IMR-90 (cell line): ENCODE data around the gene RAB20. TPM values are rescaled to one million over a fixed set of nuclear protein-coding genes. Genes with fewer than 3 reads are reported as not detected.

ENCODE experiments used
- ATAC-seq: fragments of 200-7000 bp; cut with Tn5 transposase; 2 replicates; pipeline ENCODE4 v1.9.1; 2020; ENCODE audit warnings: low read depth, mild to moderate bottlenecking, moderate library complexity
- BruUV-seq: library from RNA; stranded (reverse); fragments of 400-500 nt; replicated peaks from 2 replicates; lab custom pipeline; 2021; lab: Mats Ljungman, UMichigan
- CTCF ChIA-PET: fragments of 300-600 bp; formaldehyde crosslinking; extraction: SDS; loops from one replicate; lab custom pipeline; 2021; ENCODE audit warnings: antibody characterized with exemption; lab: Yijun Ruan, JAX
- POLR2A ChIA-PET: fragments of 300-600 bp; sonication (Branson Sonifier 250); formaldehyde crosslinking; loops from one replicate; lab custom pipeline; 2022; ENCODE audit warnings: antibody characterized with exemption; ENCODE audit not compliant: unreplicated experiment; lab: Charles Lee
- DNase-seq: peaks from one replicate; pipeline ENCODE4 v3.0.0; 2013
- H2AFZ ChIP-seq: replicated peaks from 2 replicates; pipeline ENCODE3; 2013; ENCODE audit warnings: low read length, mild to moderate bottlenecking; ENCODE audit not compliant: poor library complexity
- H2AK5ac ChIP-seq: 2 replicates; pipeline ENCODE4 v1.6.1; 2013; ENCODE audit warnings: low read depth, low read length, inconsistent platforms
- H2AK9ac ChIP-seq: replicated peaks from 2 replicates; pipeline ENCODE3; 2013; ENCODE audit warnings: mild to moderate bottlenecking, low read depth, low read length, moderate library complexity; ENCODE audit not compliant: poor library complexity
- H2BK120ac ChIP-seq: 2 replicates; pipeline ENCODE4 v1.6.1; 2013; ENCODE audit warnings: low read depth, low read length, inconsistent platforms
- H2BK15ac ChIP-seq: 3 replicates; pipeline ENCODE4 v1.6.1; 2013; ENCODE audit warnings: low read depth, low read length, inconsistent platforms
- H2BK20ac ChIP-seq: 2 replicates; pipeline ENCODE4 v1.6.1; 2013; ENCODE audit warnings: low read depth, mild to moderate bottlenecking, inconsistent platforms, low read length, moderate library complexity
- H2BK5ac ChIP-seq: 2 replicates; pipeline ENCODE4 v1.6.1; 2013; ENCODE audit warnings: mild to moderate bottlenecking, low read depth, low read length, inconsistent platforms; ENCODE audit not compliant: poor library complexity, severe bottlenecking
- H3K14ac ChIP-seq: replicated peaks from 2 replicates; pipeline ENCODE4 v1.6.1; 2013; ENCODE audit warnings: low read depth, low read length, inconsistent platforms
- H3K18ac ChIP-seq: 2 replicates; pipeline ENCODE4 v1.6.1; 2013; ENCODE audit warnings: low read depth, low read length, control low read depth
- H3K23ac ChIP-seq: 2 replicates; pipeline ENCODE4 v1.6.1; 2013; ENCODE audit warnings: low read depth, low read length, inconsistent platforms
- H3K27ac ChIP-seq: 2 replicates; pipeline ENCODE4 v1.5.1; 2013; ENCODE audit warnings: mild to moderate bottlenecking, control low read depth, low read length; ENCODE audit not compliant: insufficient read depth
- H3K27me3 ChIP-seq: 2 replicates; pipeline ENCODE4 v1.6.1; 2013; ENCODE audit warnings: low read length; ENCODE audit not compliant: control insufficient read depth, insufficient read depth
- H3K36me3 ChIP-seq: 2 replicates; pipeline ENCODE4 v1.6.1; 2013; ENCODE audit warnings: low read length, mixed read lengths; ENCODE audit not compliant: control insufficient read depth, insufficient read depth
- H3K4ac ChIP-seq: 2 replicates; pipeline ENCODE4 v1.6.1; 2013; ENCODE audit warnings: low read depth, low read length, inconsistent platforms
- H3K4me1 ChIP-seq: 2 replicates; pipeline ENCODE4 v1.6.1; 2013; ENCODE audit warnings: low read length, mixed read lengths; ENCODE audit not compliant: control insufficient read depth, insufficient read depth
- H3K4me2 ChIP-seq: 2 replicates; pipeline ENCODE4 v1.6.1; 2013; ENCODE audit warnings: low read depth, mild to moderate bottlenecking, control low read depth, low read length, moderate library complexity
- H3K4me3 ChIP-seq: 2 replicates; pipeline ENCODE4 v1.5.1; 2013; ENCODE audit warnings: low read depth, mild to moderate bottlenecking, control low read depth, low read length, moderate library complexity; ENCODE audit not compliant: insufficient read depth
- H3K56ac ChIP-seq: 2 replicates; pipeline ENCODE4 v1.6.1; 2013; ENCODE audit warnings: low read length, inconsistent platforms; ENCODE audit not compliant: insufficient read depth; ENCODE audit errors: extremely low read depth
- H3K79me1 ChIP-seq, 2 experiments: 2 replicates each; pipeline ENCODE4 v1.6.1; 2013; ENCODE audit warnings: low read length in 2 of 2, inconsistent platforms in 1 of 2, low read depth in 1 of 2
- H3K9ac ChIP-seq: 2 replicates; pipeline ENCODE4 v1.6.1; 2013; ENCODE audit warnings: low read depth, low read length, control low read depth
- H3K9me1 ChIP-seq: 2 replicates; pipeline ENCODE4 v1.6.1; 2013; ENCODE audit warnings: low read length, inconsistent platforms; ENCODE audit not compliant: insufficient read depth
- H3K9me3 ChIP-seq: 2 replicates; pipeline ENCODE4 v1.6.1; 2013; ENCODE audit warnings: low read length; ENCODE audit not compliant: control insufficient read depth, insufficient read depth
- H4K20me1 ChIP-seq: 2 replicates; pipeline ENCODE4 v1.6.1; 2013; ENCODE audit warnings: low read length, inconsistent platforms; ENCODE audit not compliant: insufficient read depth
- H4K5ac ChIP-seq: 2 replicates; pipeline ENCODE4 v1.6.1; 2013; ENCODE audit warnings: mild to moderate bottlenecking, low read depth, low read length, control low read depth
- H4K8ac ChIP-seq, 2 experiments: 2 replicates each; pipeline ENCODE4 v1.6.1; 2013; ENCODE audit warnings: low read depth in 2 of 2, low read length in 2 of 2, control low read depth in 1 of 2, inconsistent platforms in 1 of 2
- H4K91ac ChIP-seq: 2 replicates; pipeline ENCODE4 v1.6.1; 2013; ENCODE audit warnings: low read depth, low read length, inconsistent platforms; ENCODE audit not compliant: insufficient read depth
- BHLHE40 ChIP-seq: fragments of 150-350 bp; IDR thresholded peaks from 2 replicates; pipeline ENCODE4 v1.6.1; 2016; ENCODE audit warnings: mild to moderate bottlenecking, low read depth, low read length
- CEBPB ChIP-seq: IDR thresholded peaks from 2 replicates; pipeline ENCODE4 v1.6.1; 2012; ENCODE audit warnings: low read depth, low read length, improper control_type of control experiment
- FOS ChIP-seq: fragments of 150-350 bp; IDR thresholded peaks from 2 replicates; pipeline ENCODE4 v1.6.1; 2016; ENCODE audit warnings: low read depth, low read length
- MXI1 ChIP-seq: IDR thresholded peaks from 2 replicates; pipeline ENCODE4 v1.6.1; 2012; ENCODE audit warnings: low read depth, mild to moderate bottlenecking, low read length, moderate library complexity, borderline replicate concordance
- POLR2A ChIP-seq: IDR thresholded peaks from 2 replicates; pipeline ENCODE4 v1.6.1; 2012; ENCODE audit warnings: mild to moderate bottlenecking, low read depth, low read length
- RAD21 ChIP-seq: IDR thresholded peaks from 2 replicates; pipeline ENCODE4 v1.6.1; 2012; ENCODE audit warnings: low read length, improper control_type of control experiment
- RCOR1 ChIP-seq: IDR thresholded peaks from 2 replicates; pipeline ENCODE4 v1.6.1; 2012; ENCODE audit warnings: mild to moderate bottlenecking, low read length, improper control_type of control experiment; ENCODE audit not compliant: insufficient replicate concordance
- WGBS, 2 experiments: methylation state at CpG; one replicate each; pipeline versions ENCODE4 v1.1.5 to v1.1.7; 2013; ENCODE audit warnings: missing lambda C conversion rate in 2 of 2; ENCODE audit not compliant: insufficient read length in 1 of 2; ENCODE audit errors: extremely low coverage in 2 of 2; 5-methylcytosine and 5-hydroxymethylcytosine counted together
- dilution Hi-C: fragments of 300-500 bp; cut with HindIII; formaldehyde crosslinking; loops from one replicate; pipeline ENCODE4 v1.14.3; 2018; ENCODE audit warnings: low sequenced_read_pairs; ENCODE audit not compliant: unreplicated experiment
- in situ Hi-C: fragments of 300-500 bp; cut with MboI; formaldehyde crosslinking; loops from 3 replicates; pipeline ENCODE4 v1.14.3; 2019; ENCODE audit warnings: low sequenced_read_pairs, inconsistent platforms, mixed read lengths
- intact Hi-C: fragments of 100-400 bp; cut with micrococcal nuclease; formaldehyde crosslinking; loops from 2 replicates; pipeline ENCODE4 v1.10.0; 2022
- polyA plus RNA-seq, 3 experiments: library from polyadenylated mRNA; depleted of rRNA; stranded (reverse); fragments of >200 nt; gene quantifications; 2 replicates each; pipeline ENCODE4 v1.2.3, GENCODE V29; 2012; ENCODE audit warnings: low replicate concordance in 1 of 3
- total RNA-seq: library from RNA; depleted of rRNA; stranded (reverse); fragments of >200 nt; gene quantifications from 2 replicates; pipeline ENCODE4 v1.2.3, GENCODE V29; 2012
- TF ChIP-seq, protein P1 (sequence below): fragments of 150-350 bp; IDR thresholded peaks from 2 replicates; pipeline ENCODE4 v1.6.1; 2016; ENCODE audit warnings: low read depth, mild to moderate bottlenecking, low read length, moderate library complexity, borderline replicate concordance

Gene RAB20
- total and polyA plus RNA-seq, 2 of the 4 experiments (the other 2 are of a cell fraction) = 3.8 to 5.1 TPM

- H3K27ac ChIP-seq = no peak overlapping the region
- no peak overlapping the region for H3K4ac ChIP-seq
- H3K27me3 ChIP-seq = no peaks in the 10 kb centered on the region
- peaks cover 7% of the 10 kb centered on the region; the same call in 1 of the 2 replicates for H3K9me1 ChIP-seq
- in situ Hi-C loops = no loop called here
- no peak overlapping the region for H3K14ac ChIP-seq
- H2AFZ ChIP-seq = no peak overlapping the region
- no peak for DNase-seq
- H3K4me1 ChIP-seq = no peaks in the 10 kb centered on the region; the same call in 1 of the 2 replicates
- H2AK5ac ChIP-seq = no peak overlapping the region
- H4K5ac ChIP-seq = no peak overlapping the region
- dilution Hi-C loops = no loop called here
- no peak overlapping the region for H3K4me3 ChIP-seq
- H3K79me1 ChIP-seq = peaks cover 0 to 7% of the 10 kb centered on the region in 2 experiments; a peak in 1 of 4 replicates
- WGBS, 2 experiments = 83% methylated on average over 2 of the region's 7 CpGs; no CpG with 5 or more reads in 1 of the 2 experiments
- no peaks in the 10 kb centered on the region; the same call in 1 of the 2 replicates for H4K20me1 ChIP-seq
- ChIA-PET POLR2A (no interaction called here), CTCF (no interaction called here)
- H2BK5ac ChIP-seq = no peak overlapping the region
- no peak overlapping the region for H2BK15ac ChIP-seq
- H3K36me3 ChIP-seq = no peaks in the 10 kb centered on the region
- intact Hi-C loops = no loop called here
- no peak for TF ChIP-seq MXI1
- no peak for TF ChIP-seq RAD21
- no peak for TF ChIP-seq CEBPB
- TF ChIP-seq POLR2A = no peak
- no peak for TF ChIP-seq RCOR1
- no peak for TF ChIP-seq BHLHE40
- TF ChIP-seq, protein P1, sequence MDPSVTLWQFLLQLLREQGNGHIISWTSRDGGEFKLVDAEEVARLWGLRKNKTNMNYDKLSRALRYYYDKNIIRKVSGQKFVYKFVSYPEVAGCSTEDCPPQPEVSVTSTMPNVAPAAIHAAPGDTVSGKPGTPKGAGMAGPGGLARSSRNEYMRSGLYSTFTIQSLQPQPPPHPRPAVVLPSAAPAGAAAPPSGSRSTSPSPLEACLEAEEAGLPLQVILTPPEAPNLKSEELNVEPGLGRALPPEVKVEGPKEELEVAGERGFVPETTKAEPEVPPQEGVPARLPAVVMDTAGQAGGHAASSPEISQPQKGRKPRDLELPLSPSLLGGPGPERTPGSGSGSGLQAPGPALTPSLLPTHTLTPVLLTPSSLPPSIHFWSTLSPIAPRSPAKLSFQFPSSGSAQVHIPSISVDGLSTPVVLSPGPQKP = no peak
- no peak for TF ChIP-seq FOS
- no peak overlapping the region for H3K18ac ChIP-seq
- H3K23ac ChIP-seq = no peak overlapping the region
- no peak overlapping the region for H3K9ac ChIP-seq
- no peak overlapping the region for H2AK9ac ChIP-seq
- H4K8ac ChIP-seq = no peak overlapping the region
- BruUV-seq = no TSS peak
- H3K4me2 ChIP-seq = no peak overlapping the region
- H2BK120ac ChIP-seq = no peak overlapping the region
- no peak overlapping the region for H3K56ac ChIP-seq
- ATAC-seq = no peak
- no peak overlapping the region for H2BK20ac ChIP-seq
- H3K9me3 ChIP-seq = no peaks in the 10 kb centered on the region
- no peak overlapping the region for H4K91ac ChIP-seq
Observed at GRCh38 chr13:110531100-110531499, 30.4 kb downstream of the RAB20 start.
